ENCODE results near the gene ACSL3. TPM values are rescaled to one million over a fixed set of nuclear protein-coding genes. Genes with fewer than 3 reads are reported as not detected.

Gene ACSL3
- total RNA-seq, 4 donors from 2014 or later: 38.4 to 57.3 (median 53.5) TPM

DNA sequence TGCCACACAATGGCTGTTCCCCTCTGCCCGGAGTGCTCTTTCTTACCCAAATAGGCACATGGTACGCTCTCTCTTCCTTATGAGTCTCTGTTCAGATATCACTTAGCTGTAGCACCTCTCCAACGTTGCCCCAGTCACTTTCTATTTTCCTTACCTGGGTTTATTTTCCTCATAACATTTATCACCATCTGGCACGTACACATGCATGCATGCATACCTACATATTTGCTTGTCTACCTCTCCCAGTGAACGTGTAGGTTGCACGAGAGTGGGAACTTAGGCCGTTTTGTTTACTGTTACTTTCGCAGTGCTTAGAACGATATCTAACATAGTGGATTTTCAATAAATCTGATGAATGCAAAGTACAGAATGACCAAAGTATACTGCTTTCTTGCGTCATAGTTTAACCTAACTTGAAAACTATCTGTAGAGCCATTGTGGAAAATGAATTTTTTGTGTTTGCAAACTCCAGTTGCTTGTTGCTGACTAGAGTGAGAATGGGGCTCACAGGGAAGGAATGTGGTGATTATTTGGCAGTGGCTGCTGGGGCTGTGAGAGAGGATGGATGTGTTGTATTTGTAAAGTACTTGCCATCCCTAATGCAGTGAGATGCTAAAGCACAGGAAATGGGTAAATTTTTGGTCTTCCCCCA is 47.1 kb downstream of the ACSL3 start:
- no peaks in the 10 kb centered on the region for H3K27me3 ChIP-seq
- no peak for TF ChIP-seq CTCF (IDR thresholded peaks at IDR 0.05)
- no peak for TF ChIP-seq EP300 (IDR thresholded peaks at IDR 0.05)
- no peak for TF ChIP-seq POLR2A (IDR thresholded peaks at IDR 0.05)
- H3K36me3 ChIP-seq: peaks cover 0 to 15% (median 0%) of the 10 kb centered on the region in 3 donors
- H3K4me3 ChIP-seq: no peak overlapping the region
- WGBS, 2 donors: 79 to 80% methylated on average over 10 of the region's 10 CpGs
- H3K4me1 ChIP-seq: peaks cover 0 to 61% (median 8%) of the 10 kb centered on the region in 4 donors
- H3K27ac ChIP-seq: no peak overlapping the region
- H3K9me3 ChIP-seq: no peaks in the 10 kb centered on the region
- DNase-seq (ENCODE audit: low spot score in 2 of 2): no peak

- H3K27ac ChIP-seq: no peak overlapping the region
- H3K4me3 ChIP-seq: no peak overlapping the region
- no peaks in the 10 kb centered on the region for H3K9me3 ChIP-seq
- H3K4me1 ChIP-seq: peaks cover 0 to 61% (median 7%) of the 10 kb centered on the region in 4 donors
- 97% methylated on average over 3 of the region's 3 CpGs for WGBS, 2 donors
- no peak for TF ChIP-seq CTCF (IDR thresholded peaks at IDR 0.05)
- TF ChIP-seq POLR2A (IDR thresholded peaks at IDR 0.05): no peak
- no peak for TF ChIP-seq EP300 (IDR thresholded peaks at IDR 0.05)
- no peaks in the 10 kb centered on the region for H3K27me3 ChIP-seq
- H3K36me3 ChIP-seq: peaks cover 0 to 15% (median 0%) of the 10 kb centered on the region in 3 donors
- no peak for DNase-seq (ENCODE audit: low spot score in 2 of 2)
Measured at GRCh38 chr2:222909286-222909685, 48.5 kb downstream of the ACSL3 start.

- peak in 1 of 2 donors; percentile 10 for DNase-seq (ENCODE audit: low spot score in 2 of 2)
- 46 to 66% methylated on average over 2 of the region's 2 CpGs for WGBS, 2 donors
- H3K4me1 ChIP-seq: peaks cover 0 to 63% (median 5%) of the 10 kb centered on the region in 4 donors
Measured at GRCh38 chr2:222912117-222912516, 51.3 kb downstream of the ACSL3 start.

GRCh38 chr2:222912776-222913175 is 51.9 kb downstream of the ACSL3 start:
- Histone ChIP-seq H3K9me3 (no peaks in the 10 kb centered on the region), H3K27ac (no peak overlapping the region), H3K4me1 (peaks cover 0 to 60% (median 5%) of the 10 kb centered on the region in 4 donors), H3K4me3 (no peak overlapping the region), H3K27me3 (no peaks in the 10 kb centered on the region), H3K36me3 (peaks cover 0 to 15% (median 0%) of the 10 kb centered on the region in 3 donors)
- 84 to 88% methylated on average over 3 of the region's 3 CpGs for WGBS, 2 donors
- TF ChIP-seq EP300 (IDR thresholded peaks at IDR 0.05) (no peak), POLR2A (IDR thresholded peaks at IDR 0.05) (no peak), CTCF (IDR thresholded peaks at IDR 0.05) (no peak)
- DNase-seq (ENCODE audit: low spot score in 2 of 2): no peak

More at GRCh38 chr2:222912117-222912516, 51.3 kb downstream of the ACSL3 start:
- H3K9me3 ChIP-seq: no peaks in the 10 kb centered on the region
- no peak overlapping the region for H3K4me3 ChIP-seq
- peaks cover 0 to 15% (median 0%) of the 10 kb centered on the region in 3 donors for H3K36me3 ChIP-seq
- no peaks in the 10 kb centered on the region for H3K27me3 ChIP-seq
- TF ChIP-seq EP300 (IDR thresholded peaks at IDR 0.05) (peak in 1 of 2 donors; percentile 57), POLR2A (IDR thresholded peaks at IDR 0.05) (no peak), CTCF (IDR thresholded peaks at IDR 0.05) (no peak)
- H3K27ac ChIP-seq: no peak overlapping the region

- Histone ChIP-seq H3K27me3 (no peaks in the 10 kb centered on the region), H3K9me3 (no peaks in the 10 kb centered on the region)
- WGBS, 2 donors: 67 to 69% methylated on average over 7 of the region's 7 CpGs
Measured at GRCh38 chr2:222915092-222915957, 54.5 kb downstream of the ACSL3 start.

More at GRCh38 chr2:222915092-222915957, 54.5 kb downstream of the ACSL3 start:
- Histone ChIP-seq H3K36me3 (peaks cover 0 to 14% (median 0%) of the 10 kb centered on the region in 3 donors), H3K27ac (no peak overlapping the region), H3K4me3 (no peak overlapping the region), H3K4me1 (peaks cover 0 to 53% (median 5%) of the 10 kb centered on the region in 4 donors)
- DNase-seq (ENCODE audit: low spot score in 2 of 2): no peak
- TF ChIP-seq EP300 (IDR thresholded peaks at IDR 0.05) (no peak), CTCF (IDR thresholded peaks at IDR 0.05) (peak; percentile 21 to 46 (median 26))
